Measurements from ENCODE around the gene ATAD3C.
A peak's percentile ranks its signal among the peaks of the same experiment; 100 is the strongest.
"Not testable (repeated sequence)": the region's sequence is repeated elsewhere in the genome, so short reads cannot be mapped to it uniquely, and the experiment has no call there.

ATAD3C gene

GRCh38 chr1:1461721-1462317 is 12.3 kb downstream of the ATAD3C start:
- Mint-ChIP-seq H3K4me3 (no peak overlapping the region), H3K27ac (no peak overlapping the region), H3K9me3 (no peaks in the 10 kb centered on the region), H3K27me3 (peaks cover 8% of the 10 kb centered on the region), H3K36me3 (ENCODE audit: low read depth) (no peaks in the 10 kb centered on the region), H3K4me1 (ENCODE audit: low read depth) (no peaks in the 10 kb centered on the region)
- DNase-seq = no peak

- no peaks in the 10 kb centered on the region for H3K36me3 Mint-ChIP-seq (ENCODE audit: low read depth)
- no peaks in the 10 kb centered on the region for H3K9me3 Mint-ChIP-seq
- peaks cover 8% of the 10 kb centered on the region for H3K27me3 Mint-ChIP-seq
- no peak for DNase-seq
- H3K4me1 Mint-ChIP-seq (ENCODE audit: low read depth) = no peaks in the 10 kb centered on the region
- H3K27ac Mint-ChIP-seq = no peak overlapping the region
- H3K4me3 Mint-ChIP-seq = peak overlapping the region; percentile 41
These were observed 13.0 kb downstream of the ATAD3C start for GRCh38 chr1:1462318-1462966.

GRCh38 chr1:1463312-1463711 is 13.8 kb downstream of the ATAD3C start:
- peaks cover 8% of the 10 kb centered on the region for H3K27me3 Mint-ChIP-seq
- DNase-seq = no peak
- H3K27ac Mint-ChIP-seq = no peak overlapping the region
- no peak overlapping the region for H3K4me3 Mint-ChIP-seq
- H3K36me3 Mint-ChIP-seq (ENCODE audit: low read depth) = no peaks in the 10 kb centered on the region
- H3K9me3 Mint-ChIP-seq = no peaks in the 10 kb centered on the region
- no peaks in the 10 kb centered on the region for H3K4me1 Mint-ChIP-seq (ENCODE audit: low read depth)

- not testable (repeated sequence) for H3K9me3 Mint-ChIP-seq, DNase-seq, H3K4me3 Mint-ChIP-seq, H3K27ac Mint-ChIP-seq, H3K27me3 Mint-ChIP-seq
- peaks cover 15% of the 10 kb centered on the region for H3K36me3 Mint-ChIP-seq (ENCODE audit: low read depth)
- peaks cover 18% of the 10 kb centered on the region for H3K4me1 Mint-ChIP-seq (ENCODE audit: low read depth)
These were observed 18.9 kb downstream of the ATAD3C start for GRCh38 chr1:1468196-1468985.

GRCh38 chr1:1470626-1471388 is 21.3 kb downstream of the ATAD3C start:
- H3K36me3 Mint-ChIP-seq (ENCODE audit: low read depth) = peaks cover 32% of the 10 kb centered on the region
- no peaks in the 10 kb centered on the region for H3K27me3 Mint-ChIP-seq
- H3K9me3 Mint-ChIP-seq = no peaks in the 10 kb centered on the region
- DNase-seq = peak; percentile 52
- H3K4me3 Mint-ChIP-seq = peak overlapping the region; percentile 88
- peaks cover 29% of the 10 kb centered on the region for H3K4me1 Mint-ChIP-seq (ENCODE audit: low read depth)
- peak overlapping the region; percentile 94 for H3K27ac Mint-ChIP-seq

- H3K4me1 Mint-ChIP-seq (ENCODE audit: low read depth) = peaks cover 31% of the 10 kb centered on the region
- H3K27me3 Mint-ChIP-seq = no peaks in the 10 kb centered on the region
- H3K36me3 Mint-ChIP-seq (ENCODE audit: low read depth) = peaks cover 36% of the 10 kb centered on the region
- peak within 1 kb of the TSS; percentile 88 for H3K4me3 Mint-ChIP-seq
- H3K9me3 Mint-ChIP-seq = no peaks in the 10 kb centered on the region
- DNase-seq = peak; percentile 96
- peak within 1 kb of the TSS; percentile 94 for H3K27ac Mint-ChIP-seq
These were observed 22.0 kb downstream of the ATAD3C start, which contains the start of gene ATAD3B for GRCh38 chr1:1471389-1472052. ATAD3B (plus strand) TSS chr1:1471765; CDS start chr1:1471885, 120 bp downstream.

- not testable (repeated sequence) for H3K27me3 Mint-ChIP-seq, H3K9me3 Mint-ChIP-seq
- Mint-ChIP-seq H3K4me1 (ENCODE audit: low read depth) (peaks cover 31% of the 10 kb centered on the region), H3K4me3 (peak overlapping the region; percentile 88), H3K36me3 (ENCODE audit: low read depth) (peaks cover 44% of the 10 kb centered on the region), H3K27ac (peak overlapping the region; percentile 83)
- DNase-seq = peak; percentile 65
These were observed 22.8 kb downstream of the ATAD3C start for GRCh38 chr1:1472053-1472876.

GRCh38 chr1:1476011-1476410 is 26.5 kb downstream of the ATAD3C start:
- peaks cover 71% of the 10 kb centered on the region for H3K36me3 Mint-ChIP-seq (ENCODE audit: low read depth)

GRCh38 chr1:1477206-1477605 is 27.7 kb downstream of the ATAD3C start:
- Mint-ChIP-seq H3K27me3 (no peaks in the 10 kb centered on the region), H3K27ac (no peak overlapping the region), H3K4me3 (no peak overlapping the region), H3K9me3 (no peaks in the 10 kb centered on the region), H3K36me3 (ENCODE audit: low read depth) (peaks cover 75% of the 10 kb centered on the region), H3K4me1 (ENCODE audit: low read depth) (peaks cover 19% of the 10 kb centered on the region)
- no peak for DNase-seq

More at GRCh38 chr1:1476011-1476410, 26.5 kb downstream of the ATAD3C start:
- H3K9me3 Mint-ChIP-seq, H3K27me3 Mint-ChIP-seq, H3K27ac Mint-ChIP-seq, DNase-seq, H3K4me3 Mint-ChIP-seq: not testable (repeated sequence)
- peaks cover 21% of the 10 kb centered on the region for H3K4me1 Mint-ChIP-seq (ENCODE audit: low read depth)

GRCh38 chr1:1479547-1480487 is 30.3 kb downstream of the ATAD3C start:
- H3K9me3 Mint-ChIP-seq = no peaks in the 10 kb centered on the region
- DNase-seq = no peak
- H3K27me3 Mint-ChIP-seq = no peaks in the 10 kb centered on the region
- H3K27ac Mint-ChIP-seq = peak overlapping the region; percentile 22
- H3K4me3 Mint-ChIP-seq = no peak overlapping the region
- H3K36me3 Mint-ChIP-seq (ENCODE audit: low read depth) = peaks cover 78% of the 10 kb centered on the region
- H3K4me1 Mint-ChIP-seq (ENCODE audit: low read depth) = peaks cover 5% of the 10 kb centered on the region

- H3K27me3 Mint-ChIP-seq; H3K9me3 Mint-ChIP-seq; H3K4me3 Mint-ChIP-seq; H3K27ac Mint-ChIP-seq; DNase-seq; H3K4me1 Mint-ChIP-seq (ENCODE audit: low read depth): not testable (repeated sequence)
- H3K36me3 Mint-ChIP-seq (ENCODE audit: low read depth) = peaks cover 81% of the 10 kb centered on the region
These were observed 31.0 kb downstream of the ATAD3C start for GRCh38 chr1:1480488-1480867.

GRCh38 chr1:1481811-1482210 is 32.3 kb downstream of the ATAD3C start:
- H3K27me3 Mint-ChIP-seq; H3K27ac Mint-ChIP-seq; DNase-seq; H3K9me3 Mint-ChIP-seq; H3K4me3 Mint-ChIP-seq; H3K4me1 Mint-ChIP-seq (ENCODE audit: low read depth): not testable (repeated sequence)
- H3K36me3 Mint-ChIP-seq (ENCODE audit: low read depth) = peaks cover 80% of the 10 kb centered on the region
